Ishikawa (cell line): Measurements from ENCODE around the gene LPP.

ENCODE experiments used
- CEBPB ChIP-seq: IDR thresholded peaks from 2 replicates; pipeline ENCODE4 v1.6.1; 2012
- CREB1 ChIP-seq: IDR thresholded peaks from 2 replicates; pipeline ENCODE4 v1.6.1; 2012; ENCODE audit warnings: low read depth
- EGR1 ChIP-seq: IDR thresholded peaks from 2 replicates; pipeline ENCODE4 v1.6.1; 2012
- EP300 ChIP-seq: IDR thresholded peaks from 2 replicates; pipeline ENCODE4 v1.6.1; 2012; ENCODE audit warnings: borderline replicate concordance
- FOXM1 ChIP-seq: IDR thresholded peaks from 2 replicates; pipeline ENCODE4 v1.6.1; 2012; ENCODE audit warnings: low read depth, borderline replicate concordance
- NFIC ChIP-seq: IDR thresholded peaks from 2 replicates; pipeline ENCODE4 v1.6.1; 2012
- RAD21 ChIP-seq: IDR thresholded peaks from 2 replicates; pipeline ENCODE4 v1.6.1; 2012; ENCODE audit warnings: low read depth
- REST ChIP-seq: IDR thresholded peaks from 2 replicates; pipeline ENCODE4 v1.6.1; 2012; ENCODE audit warnings: low read depth, mild to moderate bottlenecking
- TAF1 ChIP-seq: IDR thresholded peaks from 2 replicates; pipeline ENCODE4 v1.6.1; 2012; ENCODE audit warnings: low read depth, mild to moderate bottlenecking
- TCF12 ChIP-seq: IDR thresholded peaks from 2 replicates; pipeline ENCODE4 v1.6.1; 2012; ENCODE audit warnings: low read depth
- TEAD4 ChIP-seq: IDR thresholded peaks from 2 replicates; pipeline ENCODE4 v1.6.1; 2012
- YY1 ChIP-seq: IDR thresholded peaks from 2 replicates; pipeline ENCODE4 v1.6.1; 2012; ENCODE audit warnings: low read depth
- ZBTB7A ChIP-seq: IDR thresholded peaks from 2 replicates; pipeline ENCODE4 v1.6.1; 2012; ENCODE audit warnings: low read depth
- TF ChIP-seq, protein P1 (sequence below): IDR thresholded peaks from 2 replicates; pipeline ENCODE4 v1.6.1; 2012
- TF ChIP-seq, protein P2 (sequence below): IDR thresholded peaks from 2 replicates; pipeline ENCODE4 v1.6.1; 2012

The LPP gene

GRCh38 chr3:188294823-188295487 lies 141.0 kb downstream of the LPP start:
- no peak for TF ChIP-seq CEBPB
- no peak for TF ChIP-seq YY1
- no peak for TF ChIP-seq CREB1
- peak; percentile 9; the same call in 1 of the 2 replicates for TF ChIP-seq RAD21
- TF ChIP-seq EP300, result no peak; the same call in 1 of the 2 replicates
- TF ChIP-seq, protein P1, sequence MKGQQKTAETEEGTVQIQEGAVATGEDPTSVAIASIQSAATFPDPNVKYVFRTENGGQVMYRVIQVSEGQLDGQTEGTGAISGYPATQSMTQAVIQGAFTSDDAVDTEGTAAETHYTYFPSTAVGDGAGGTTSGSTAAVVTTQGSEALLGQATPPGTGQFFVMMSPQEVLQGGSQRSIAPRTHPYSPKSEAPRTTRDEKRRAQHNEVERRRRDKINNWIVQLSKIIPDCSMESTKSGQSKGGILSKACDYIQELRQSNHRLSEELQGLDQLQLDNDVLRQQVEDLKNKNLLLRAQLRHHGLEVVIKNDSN, result no peak
- TF ChIP-seq TAF1, result no peak
- no peak for TF ChIP-seq EGR1
- TF ChIP-seq FOXM1, result no peak
- no peak for TF ChIP-seq NFIC
- TF ChIP-seq ZBTB7A, result no peak
- no peak for TF ChIP-seq TCF12
- TF ChIP-seq TEAD4, result peak; percentile 58
- TF ChIP-seq, protein P2, sequence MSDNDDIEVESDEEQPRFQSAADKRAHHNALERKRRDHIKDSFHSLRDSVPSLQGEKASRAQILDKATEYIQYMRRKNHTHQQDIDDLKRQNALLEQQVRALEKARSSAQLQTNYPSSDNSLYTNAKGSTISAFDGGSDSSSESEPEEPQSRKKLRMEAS, result no peak

DNA sequence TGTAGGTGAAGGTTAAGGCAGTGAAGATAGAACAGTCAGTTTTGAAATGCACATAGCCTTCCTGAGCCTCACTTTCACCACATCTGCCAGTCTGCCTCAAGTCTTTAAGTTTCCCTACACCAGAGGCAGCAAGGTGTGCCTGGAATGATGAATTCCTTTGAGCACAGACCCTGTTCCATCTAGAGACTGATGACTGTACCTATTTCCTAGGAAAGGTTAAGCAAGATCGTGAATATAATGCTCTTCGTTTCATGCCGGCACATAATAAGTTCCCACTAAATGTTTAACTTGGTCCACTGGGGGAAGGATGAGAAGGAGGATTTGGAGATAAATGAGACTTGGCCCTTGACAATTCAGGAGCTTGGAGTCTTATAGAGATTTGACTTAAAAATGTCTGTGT lies 141.9 kb downstream of the LPP start:
- TF ChIP-seq, protein P2, result no peak
- TF ChIP-seq EGR1, result no peak
- no peak for TF ChIP-seq TCF12
- no peak for TF ChIP-seq CEBPB
- TF ChIP-seq RAD21, result no peak
- TF ChIP-seq TEAD4, result no peak
- TF ChIP-seq, protein P1, result no peak
- TF ChIP-seq YY1, result no peak
- no peak for TF ChIP-seq ZBTB7A
- TF ChIP-seq TAF1, result no peak
- no peak for TF ChIP-seq NFIC
- no peak for TF ChIP-seq CREB1
- no peak for TF ChIP-seq FOXM1

DNA sequence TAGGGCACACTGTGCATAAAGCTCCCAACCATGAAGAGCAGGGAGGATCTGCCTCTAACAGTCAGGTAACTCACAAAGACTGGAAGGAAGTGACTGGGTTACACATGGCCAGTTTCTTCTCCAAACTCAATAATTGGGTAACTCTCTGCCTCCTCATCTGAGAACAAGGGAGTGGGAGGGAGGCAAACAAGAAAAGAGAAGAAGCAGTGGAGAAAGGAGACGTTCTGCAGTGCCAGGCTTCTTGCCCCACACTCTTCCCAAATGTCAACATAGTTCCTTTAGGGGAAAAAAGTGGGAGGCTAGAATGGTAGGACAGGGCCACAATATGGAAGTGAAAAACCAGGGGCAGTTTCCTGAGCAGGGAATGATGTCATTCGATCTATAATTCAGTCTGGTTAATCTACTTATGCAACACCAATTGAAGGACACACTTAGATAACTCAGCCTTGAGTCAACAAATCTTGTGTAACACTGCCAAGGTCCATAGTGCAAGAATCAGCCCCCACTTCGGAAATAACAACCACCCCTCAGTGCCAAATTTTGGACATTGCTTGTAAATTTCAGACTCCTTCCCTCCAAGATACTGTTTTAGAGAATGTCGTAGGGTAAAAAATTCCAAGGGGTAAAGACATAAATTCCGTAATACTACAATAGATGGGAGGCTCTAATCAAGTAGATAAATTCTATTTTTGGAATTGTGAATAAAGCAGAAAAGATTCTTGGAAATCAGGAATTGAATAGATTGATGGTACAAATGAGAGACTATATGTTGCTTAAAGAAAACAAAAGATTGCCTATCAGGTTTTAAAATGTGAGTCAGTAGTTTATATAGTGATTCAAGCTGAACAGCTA lies 143.0 kb downstream of the LPP start:
- TF ChIP-seq RAD21 (no peak), TEAD4 (no peak), CEBPB (peak; percentile 54)

DNA sequence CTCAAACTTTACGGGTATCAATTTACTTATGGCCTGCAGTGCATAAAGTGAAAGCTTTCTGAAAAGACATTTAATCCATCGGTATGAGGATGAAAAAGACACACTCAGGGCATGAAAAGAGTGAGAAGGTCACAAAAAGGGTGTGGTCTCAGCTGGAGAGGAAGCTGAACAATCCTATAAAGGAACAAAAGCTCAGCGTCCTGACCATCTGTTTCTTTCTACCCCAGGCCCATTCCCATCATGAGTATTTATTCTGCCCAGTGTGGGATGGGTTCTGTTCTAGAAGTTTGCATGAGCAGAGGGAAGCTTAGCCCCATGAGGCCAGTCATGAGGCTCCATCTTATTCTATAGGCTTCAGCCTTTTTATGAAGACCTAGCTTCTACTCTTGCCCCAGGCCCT lies 144.6 kb downstream of the LPP start:
- TF ChIP-seq EGR1, result no peak

GRCh38 chr3:188299068-188299467 lies 145.1 kb downstream of the LPP start:
- TF ChIP-seq EP300 (no peak), TCF12 (no peak), TEAD4 (no peak), REST (no peak)

GRCh38 chr3:188299708-188300107 lies 145.8 kb downstream of the LPP start:
- no peak for TF ChIP-seq TCF12
- TF ChIP-seq CEBPB, result no peak
- TF ChIP-seq TEAD4, result no peak
- no peak for TF ChIP-seq EP300
- TF ChIP-seq FOXM1, result no peak
- TF ChIP-seq NFIC, result no peak
- TF ChIP-seq, protein P2, result no peak
- TF ChIP-seq TAF1, result no peak
- no peak for TF ChIP-seq ZBTB7A
- TF ChIP-seq CREB1, result no peak
- no peak for TF ChIP-seq RAD21
- TF ChIP-seq, protein P1, result no peak
- TF ChIP-seq EGR1, result no peak
- TF ChIP-seq REST, result no peak
